Measurements from ENCODE around the gene MYLK3.

MYLK3 gene

GRCh38 chr16:46727184-46727583, 21.0 kb downstream of the MYLK3 start:
- DNase-seq (ENCODE audit: low spot score): no peak

GRCh38 chr16:46721885-46722284, 26.3 kb downstream of the MYLK3 start:
- DNase-seq (ENCODE audit: low spot score): no peak

DNA sequence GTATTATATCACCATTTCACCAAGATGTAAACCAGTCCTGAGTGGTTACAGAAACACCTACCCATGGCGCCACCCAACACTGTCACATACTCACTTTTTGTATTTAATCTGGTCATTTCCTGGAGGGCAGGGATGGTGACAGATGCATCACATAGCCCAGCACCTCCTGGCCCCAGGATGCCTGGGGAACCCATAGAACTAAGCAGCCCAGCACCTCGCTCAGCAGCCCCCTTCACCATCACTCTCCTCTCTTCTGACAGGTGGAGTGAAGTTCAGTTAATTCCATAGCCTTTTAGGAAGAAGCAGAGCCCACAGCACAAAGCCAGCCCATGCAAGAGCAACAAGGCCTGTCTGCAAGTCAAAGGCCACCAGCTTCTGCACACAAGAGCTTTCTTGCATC, 27.5 kb downstream of the MYLK3 start:
- no peak for DNase-seq (ENCODE audit: low spot score)

DNA sequence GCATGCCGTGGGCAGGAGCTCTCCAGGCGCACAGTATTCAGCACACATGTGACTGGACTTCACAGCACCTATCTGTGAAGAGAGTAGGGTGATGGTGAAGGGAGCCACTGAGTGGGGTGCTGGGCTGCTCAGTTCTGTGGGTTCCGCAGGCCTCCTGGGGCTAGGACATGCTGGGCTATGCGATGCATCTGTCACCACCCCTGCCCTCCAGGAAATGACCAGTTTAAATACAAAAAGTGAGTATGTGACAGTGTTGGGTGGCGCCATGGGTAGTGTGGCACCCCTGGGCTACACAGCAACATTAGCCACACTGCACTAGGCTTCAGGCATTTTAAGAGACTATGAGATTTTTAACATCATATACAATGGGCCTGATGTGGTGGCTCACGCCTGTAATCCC, 28.6 kb downstream of the MYLK3 start:
- DNase-seq (ENCODE audit: low spot score): no peak

- no peak for DNase-seq (ENCODE audit: low spot score)
These were observed 29.9 kb downstream of the MYLK3 start for GRCh38 chr16:46718214-46718613.

DNA sequence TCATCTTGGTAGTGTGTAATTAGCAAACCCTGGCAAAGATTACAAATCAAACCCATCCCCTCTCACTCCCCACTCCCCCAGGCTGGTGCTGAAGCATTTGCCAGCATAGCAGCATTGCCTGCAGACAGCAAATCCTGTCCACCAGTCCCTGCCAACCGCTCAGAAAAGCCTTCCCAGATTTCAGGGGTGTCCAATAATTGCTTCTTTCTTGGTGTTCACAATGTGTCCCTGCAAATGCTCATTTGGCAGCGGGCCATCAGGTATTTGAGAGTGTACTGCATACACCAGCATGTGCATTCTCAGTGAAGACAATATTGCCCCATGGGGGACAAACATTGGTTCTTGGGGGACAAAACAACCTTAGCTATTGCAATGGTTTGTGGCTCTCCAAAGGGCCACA, 30.5 kb downstream of the MYLK3 start:
- DNase-seq (ENCODE audit: low spot score): no peak

GRCh38 chr16:46715769-46716305, 32.3 kb downstream of the MYLK3 start:
- DNase-seq (ENCODE audit: low spot score): no peak

- no peak for DNase-seq (ENCODE audit: low spot score)
These were observed 33.1 kb downstream of the MYLK3 start for GRCh38 chr16:46714797-46715591.

GRCh38 chr16:46713634-46714033, 34.5 kb downstream of the MYLK3 start:
- no peak for DNase-seq (ENCODE audit: low spot score)

DNA sequence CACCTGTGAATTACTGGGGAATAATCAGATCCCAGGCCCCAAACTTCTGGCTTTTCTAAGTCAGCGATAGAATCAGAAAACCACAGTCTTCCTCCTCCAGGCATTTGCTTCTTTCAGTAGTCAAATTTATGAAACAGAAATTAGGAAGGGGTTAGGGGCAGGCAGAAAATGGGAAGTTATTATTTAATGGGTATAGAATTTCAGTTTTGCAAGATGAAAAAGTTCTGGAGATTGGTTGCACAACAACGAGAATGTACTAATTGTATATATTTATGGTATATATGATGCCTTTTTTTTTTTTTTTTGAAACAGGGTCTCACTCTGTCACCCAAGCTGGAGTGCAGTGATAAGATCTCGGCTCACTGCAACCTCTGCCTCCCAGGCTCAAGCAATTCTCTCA, 35.2 kb downstream of the MYLK3 start:
- DNase-seq (ENCODE audit: low spot score): no peak

DNA sequence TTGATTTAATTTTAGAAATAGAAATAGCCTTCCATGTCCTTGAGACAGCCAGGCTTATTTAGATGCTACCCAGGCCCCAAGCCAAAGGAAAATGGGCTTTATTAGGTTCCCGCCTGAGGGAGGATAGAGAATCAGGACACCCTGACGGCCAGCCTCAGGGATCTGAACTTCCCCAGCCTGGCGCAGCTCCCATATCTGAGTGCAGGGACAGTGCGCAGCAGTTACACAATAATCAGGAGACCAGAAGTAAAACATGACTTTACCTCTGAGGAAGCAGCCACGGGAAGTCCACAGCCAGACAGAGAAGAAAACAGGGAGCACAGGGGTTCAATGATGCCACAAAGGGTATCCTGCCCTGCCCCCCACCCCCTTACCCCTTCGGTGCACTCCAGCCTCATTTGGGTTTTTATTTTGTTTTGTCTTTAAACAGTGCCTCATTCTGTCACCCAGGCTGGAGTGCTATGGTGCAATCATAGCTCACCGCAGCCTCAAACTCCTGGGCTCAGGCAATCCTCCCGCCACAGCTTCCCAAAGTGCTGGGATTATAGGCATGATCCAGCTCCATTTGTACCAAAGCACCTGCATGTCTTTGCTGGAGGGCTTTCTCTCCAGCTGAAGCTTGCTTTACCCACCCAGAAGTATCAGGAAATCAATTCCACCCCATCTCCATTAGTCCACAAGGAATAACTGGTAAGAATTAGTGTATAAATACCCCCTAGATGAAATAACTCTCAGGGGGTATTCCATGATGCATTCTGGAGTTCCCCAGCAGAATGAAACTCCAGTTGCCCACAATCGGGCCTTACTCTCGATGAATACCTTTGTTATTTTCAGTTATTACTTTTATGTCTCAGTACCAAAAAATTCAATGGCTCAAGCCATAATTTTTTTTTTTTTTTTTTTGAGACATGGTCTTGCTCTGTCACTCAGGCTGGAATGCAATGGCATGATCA, 36.8 kb downstream of the MYLK3 start:
- DNase-seq (ENCODE audit: low spot score): no peak

GRCh38 chr16:46709469-46710005, 38.6 kb downstream of the MYLK3 start:
- DNase-seq (ENCODE audit: low spot score): no peak

DNA sequence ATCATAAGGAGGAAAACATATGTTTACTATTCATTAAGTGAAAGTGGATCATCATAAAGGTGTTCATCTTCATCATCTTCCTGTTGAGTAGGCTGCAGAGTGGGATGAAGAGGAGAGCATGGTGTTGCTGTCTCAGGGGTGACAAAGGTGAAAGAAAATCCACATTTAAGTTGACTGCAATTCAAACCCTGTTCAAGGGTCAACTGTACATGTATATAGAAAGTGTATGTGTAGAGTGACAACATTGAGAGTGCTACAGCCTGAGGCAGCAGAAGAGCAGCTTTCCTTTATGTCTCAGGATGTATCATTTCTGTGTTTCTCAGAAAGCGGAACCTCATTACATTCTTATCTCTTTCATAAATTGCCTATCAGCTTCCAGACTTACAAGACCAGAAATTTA, 41.5 kb downstream of the MYLK3 start:
- no peak for DNase-seq (ENCODE audit: low spot score)

- DNase-seq (ENCODE audit: low spot score): no peak
These were observed 46.1 kb downstream of the MYLK3 start for GRCh38 chr16:46702030-46702429.

DNA sequence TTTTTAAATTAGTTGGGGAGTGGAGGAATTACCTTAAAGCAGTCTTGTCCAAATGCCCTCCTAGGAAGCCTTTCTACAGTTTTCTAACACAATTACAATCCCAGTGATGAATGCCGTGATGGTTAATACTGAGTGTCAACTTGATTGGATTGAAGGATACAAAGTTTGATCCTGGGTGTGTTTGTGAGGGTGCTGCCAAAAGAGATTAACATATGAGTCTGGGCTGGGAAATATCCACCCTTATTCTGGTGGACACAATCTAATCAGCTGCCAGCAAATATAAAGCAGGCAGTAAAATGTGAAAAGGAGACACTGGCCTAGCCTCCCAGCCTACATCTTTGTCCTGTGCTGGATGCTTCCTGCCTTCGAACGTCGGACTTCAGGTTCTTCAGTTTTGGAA, 46.5 kb downstream of the MYLK3 start:
- DNase-seq (ENCODE audit: low spot score): no peak

GRCh38 chr16:46700048-46700447, 48.1 kb downstream of the MYLK3 start:
- DNase-seq (ENCODE audit: low spot score): no peak

- no peak for DNase-seq (ENCODE audit: low spot score)
These were observed 51.2 kb downstream of the MYLK3 start for GRCh38 chr16:46696957-46697356.

DNA sequence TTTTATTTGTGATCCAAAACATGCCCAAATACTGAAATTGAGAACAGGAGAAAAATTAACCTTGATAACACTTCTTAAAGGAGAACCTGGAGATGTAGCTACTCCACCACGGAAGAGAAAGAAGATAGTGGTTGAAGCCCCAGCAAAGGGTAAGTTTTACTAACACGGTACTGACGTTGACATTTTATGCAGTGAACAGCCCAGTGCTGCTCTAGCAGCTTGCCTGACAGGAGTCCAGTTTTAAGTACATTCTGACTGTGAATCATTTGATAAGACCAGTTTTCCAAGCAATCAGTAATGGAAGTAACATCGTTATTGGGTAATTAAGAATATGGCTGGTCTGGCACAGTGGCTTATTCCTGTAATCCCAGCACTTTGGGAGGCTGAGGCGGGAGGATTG, 52.2 kb downstream of the MYLK3 start:
- no peak for DNase-seq (ENCODE audit: low spot score)

GRCh38 chr16:46693598-46693997, 54.5 kb downstream of the MYLK3 start:
- DNase-seq (ENCODE audit: low spot score): no peak

GRCh38 chr16:46691726-46692125, 56.4 kb downstream of the MYLK3 start:
- DNase-seq (ENCODE audit: low spot score): no peak

GRCh38 chr16:46690281-46691178, 57.6 kb downstream of the MYLK3 start:
- DNase-seq (ENCODE audit: low spot score): no peak
